NCI-H1694 treated with DMSO at 0.1 percent for 48 hours (cell line): ENCODE data around the gene CD1E.
"Not testable (repeated sequence)": the region's sequence is repeated elsewhere in the genome, so short reads cannot be mapped to it uniquely, and the experiment has no call there.

Experiments used
- DNase-seq: peaks from one replicate; lab custom pipeline; 2025; lab: John Stamatoyannopoulos, UW

The CD1E gene

DNA sequence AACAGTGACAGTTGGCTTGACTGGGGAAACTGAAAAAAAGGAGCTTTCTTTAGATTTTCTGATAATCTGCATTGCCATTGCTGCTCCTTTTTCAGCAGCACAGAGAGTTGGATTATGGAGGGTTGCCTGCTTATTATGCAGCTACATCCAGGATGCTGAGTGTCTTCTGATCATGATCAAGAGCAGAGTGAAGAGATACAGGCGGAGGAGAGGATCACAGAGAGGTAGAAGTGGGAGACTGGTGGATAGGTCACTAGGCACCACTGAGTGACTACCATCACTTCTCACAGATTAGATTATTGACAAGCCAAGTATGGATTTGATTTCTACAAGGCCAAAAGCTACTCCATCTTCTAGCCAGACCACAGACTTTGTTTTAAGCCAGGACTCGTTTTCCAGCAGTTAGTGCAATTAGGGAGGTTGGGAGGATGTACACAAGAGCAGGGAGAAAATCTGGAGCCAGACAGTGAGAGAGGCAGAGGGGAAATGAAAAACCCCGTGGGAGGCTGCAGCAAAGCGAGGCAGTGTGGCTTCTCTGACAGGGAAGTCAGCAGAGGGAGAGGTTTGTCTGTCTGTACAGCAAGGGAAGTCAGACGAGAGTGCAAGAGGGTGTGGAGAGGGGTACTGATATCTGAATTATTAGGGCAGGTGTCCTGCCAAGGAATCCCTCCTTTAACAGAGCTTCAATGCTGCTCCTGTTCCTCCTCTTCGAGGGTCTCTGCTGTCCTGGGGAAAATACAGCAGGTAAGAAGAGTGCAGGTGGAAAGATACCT, at the start of gene CD1E:
Gene CD1E, plus strand, starts transcription at position 592 of the 773 bp plus-strand sequence. Its CDS starts 95 bp downstream, at position 687.
- DNase-seq: no peak

DNA sequence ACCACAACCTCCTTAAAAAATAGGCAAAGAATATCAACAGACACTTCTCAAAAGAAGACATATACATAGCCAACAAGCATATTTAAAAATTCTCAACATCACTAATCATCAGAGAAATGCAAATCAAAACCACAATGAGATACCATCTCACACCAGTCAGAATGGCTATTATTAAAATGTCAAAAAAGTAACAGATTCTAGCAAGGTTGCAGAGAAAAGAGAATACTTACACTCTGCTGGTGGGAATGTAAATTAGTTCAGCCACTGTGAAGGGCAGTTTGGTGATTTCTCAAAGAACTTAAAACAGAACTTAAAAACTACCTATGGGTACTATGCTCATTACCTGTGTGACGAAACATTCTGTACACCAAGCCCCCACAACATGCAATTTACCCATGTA, 43.1 kb upstream of the CD1E start:
- DNase-seq: no peak

DNA sequence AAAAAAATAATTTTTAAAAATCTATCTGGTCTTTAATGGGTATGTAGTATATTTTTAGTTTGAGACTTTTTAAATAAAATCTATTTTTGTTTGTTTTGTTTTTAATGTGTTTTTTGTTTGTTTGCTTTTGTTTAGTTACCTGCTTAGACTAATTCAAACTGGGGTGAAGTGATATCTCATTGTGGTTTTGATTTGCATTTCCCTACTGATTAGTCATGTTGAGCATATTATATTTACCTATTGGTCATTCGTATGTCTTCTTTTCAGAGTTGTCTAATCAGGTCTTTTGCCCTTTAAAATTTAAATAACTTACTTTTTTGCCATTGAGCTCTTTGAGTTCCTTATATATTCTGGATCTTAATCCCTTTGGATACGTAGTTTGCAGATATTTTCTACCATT, 42.6 kb upstream of the CD1E start:
- no peak for DNase-seq

DNA sequence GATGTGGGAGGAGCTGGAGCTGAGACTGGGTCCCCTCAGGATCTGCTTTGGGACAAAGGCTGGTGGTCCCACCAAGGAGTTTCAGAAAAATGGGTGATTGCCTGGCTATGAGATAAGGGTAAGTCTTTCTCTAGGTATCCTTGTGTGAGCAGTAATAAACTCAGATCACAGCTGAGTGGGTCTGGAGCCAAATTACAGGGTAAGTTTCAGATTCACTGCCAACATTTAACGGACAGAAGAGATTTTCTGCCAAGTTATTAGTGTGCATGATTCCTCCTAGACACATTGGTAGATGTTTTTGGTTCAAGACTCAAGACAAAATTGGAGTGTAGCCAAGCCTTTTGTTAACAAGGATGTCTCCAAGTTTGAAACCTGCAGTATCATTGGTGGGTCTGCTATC, 29.8 kb upstream of the CD1E start:
- DNase-seq: no peak

DNA sequence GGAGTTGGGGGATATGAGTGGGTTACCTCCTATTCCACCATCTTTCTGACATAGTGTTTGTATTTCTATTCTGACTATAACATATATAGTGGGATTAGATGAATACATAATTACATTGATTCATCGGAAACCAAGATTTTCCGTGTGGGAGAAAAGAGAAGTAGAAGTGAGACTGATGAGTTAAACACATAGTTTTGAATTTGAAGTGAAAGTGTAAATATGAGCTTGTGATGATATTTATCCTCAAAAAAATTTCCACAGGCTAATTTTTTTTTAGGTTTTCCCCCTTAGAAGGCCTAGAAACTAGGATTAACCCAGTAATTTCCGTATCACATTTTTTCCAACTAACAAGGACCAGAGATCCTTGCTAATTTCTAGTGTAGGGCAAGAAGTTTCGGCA, 29.3 kb upstream of the CD1E start:
- no peak for DNase-seq

DNA sequence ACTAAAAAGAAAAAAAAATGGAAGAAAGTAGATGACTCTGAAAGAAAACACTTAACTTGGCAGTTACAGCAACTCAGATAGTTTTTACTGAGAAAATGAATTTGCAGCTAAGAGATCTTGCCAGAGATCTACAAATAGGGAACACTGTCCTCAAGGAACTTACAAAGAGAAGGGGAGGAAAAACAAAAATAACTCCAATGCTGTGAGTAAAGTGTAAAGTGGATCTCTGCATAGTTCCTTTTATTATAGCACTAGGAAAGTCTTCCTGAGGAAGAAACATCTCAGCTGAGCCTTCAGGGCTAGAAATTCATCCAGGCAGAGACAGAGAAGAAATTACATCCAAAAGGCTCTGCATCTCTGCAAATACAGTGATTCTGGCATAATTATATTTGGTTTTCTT, 26.2 kb upstream of the CD1E start:
- no peak for DNase-seq

DNA sequence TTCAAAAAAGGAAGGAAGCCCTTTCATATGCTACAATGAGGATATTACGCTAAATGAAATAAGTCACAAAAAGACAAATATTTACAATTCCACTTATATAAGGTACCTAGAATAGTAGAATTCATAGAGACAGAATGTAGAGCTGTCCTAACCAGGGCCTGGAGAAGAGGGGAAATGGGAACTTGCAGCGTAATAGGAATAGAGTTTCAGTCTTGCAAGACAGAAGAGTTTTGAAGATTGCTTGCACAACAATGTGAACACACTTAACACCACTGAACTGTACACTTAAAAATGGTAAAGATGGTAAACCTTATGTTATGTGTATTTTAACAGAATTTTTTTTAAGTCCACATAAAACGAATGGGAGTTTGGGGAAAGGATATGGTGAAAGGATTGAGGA, 25.3 kb upstream of the CD1E start:
- DNase-seq: no peak

DNA sequence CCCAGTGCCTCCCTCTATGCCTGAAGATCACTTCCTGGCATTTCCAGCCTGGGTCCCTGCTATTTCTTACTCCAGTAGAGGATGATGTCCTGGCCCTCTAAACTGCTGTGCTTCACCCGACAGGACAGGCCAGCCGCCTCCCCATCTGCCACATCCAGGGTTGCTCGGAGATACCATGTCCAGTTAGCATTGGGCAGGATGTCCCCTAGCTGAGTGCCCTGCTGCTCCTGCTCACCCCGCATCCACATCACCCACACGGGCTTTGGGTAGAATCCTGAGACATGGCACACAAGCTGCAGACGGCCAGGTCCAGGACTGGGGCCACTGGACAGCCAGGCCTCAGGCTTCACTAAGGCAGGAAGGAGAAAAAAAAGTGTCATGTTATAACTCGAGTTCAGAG, 24.4 kb upstream of the CD1E start:
- no peak for DNase-seq

DNA sequence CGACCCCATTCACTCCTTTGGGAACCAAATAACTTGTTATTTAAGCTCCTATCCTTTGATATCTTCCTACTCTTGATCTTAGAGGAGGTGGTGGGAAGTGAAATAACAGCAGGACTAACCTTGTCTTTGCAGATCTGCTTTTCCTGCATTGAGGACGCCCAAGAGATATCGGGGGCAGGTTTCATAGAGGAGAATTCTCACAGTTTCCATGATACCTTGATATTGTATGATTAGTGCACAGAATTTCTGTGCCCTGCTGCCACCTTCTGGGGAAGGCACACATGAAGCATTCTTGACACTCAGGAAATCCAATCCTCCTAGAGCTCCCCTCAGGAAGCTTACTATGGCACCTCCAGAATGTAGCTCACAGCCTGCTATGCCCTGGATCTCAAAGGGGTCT, 24.0 kb upstream of the CD1E start:
- DNase-seq: no peak

DNA sequence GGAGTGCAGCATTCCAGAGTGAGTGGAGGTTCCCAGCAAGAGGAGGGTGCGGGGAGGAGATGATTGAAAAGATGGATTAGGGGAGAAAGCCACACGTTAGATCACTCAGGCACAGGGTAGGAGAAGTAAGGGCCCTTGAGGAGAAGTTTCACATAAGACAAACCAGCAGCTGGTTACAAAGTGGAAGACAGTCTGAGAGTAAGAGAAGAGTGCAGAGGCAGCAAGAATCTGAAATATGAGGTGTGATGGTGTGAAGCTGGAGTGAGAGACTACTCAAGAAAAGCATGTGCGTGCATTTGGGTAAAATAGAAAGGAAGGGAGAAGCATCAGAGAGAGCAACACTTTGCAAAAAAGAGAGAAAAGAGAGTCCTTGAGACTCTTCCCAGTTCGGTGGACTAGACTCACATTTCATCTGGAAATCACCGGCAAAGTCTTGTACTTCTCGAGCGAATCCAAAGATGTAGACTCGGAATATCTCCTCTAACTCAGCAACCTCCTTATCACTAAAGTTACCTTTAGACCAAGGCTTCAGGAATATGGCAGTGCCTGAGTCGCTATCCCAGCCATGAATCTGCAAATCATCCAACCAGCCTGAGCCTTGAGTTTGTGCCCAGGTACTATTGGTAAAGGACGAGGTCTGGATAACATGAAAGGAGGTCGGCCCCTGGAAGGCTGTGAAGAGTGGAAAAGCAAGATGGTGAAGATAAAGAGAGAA, 23.1 kb upstream of the CD1E start:
- DNase-seq: no peak

DNA sequence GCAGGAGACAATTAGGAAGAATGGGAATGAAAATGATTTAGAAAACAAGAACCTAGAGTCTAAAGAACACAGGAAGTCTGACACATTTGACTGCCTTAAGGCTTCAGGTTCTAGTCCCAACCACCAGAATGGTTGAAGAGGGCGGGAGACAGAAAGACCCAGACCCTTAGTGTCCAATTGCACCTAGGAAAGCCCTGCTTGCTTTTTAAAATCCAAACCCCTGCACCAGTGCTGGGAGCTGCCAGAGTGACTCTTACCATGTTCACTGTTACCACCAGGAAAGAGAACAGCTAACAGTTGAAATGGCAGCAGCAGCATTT, 22.6 kb upstream of the CD1E start:
- no peak for DNase-seq

DNA sequence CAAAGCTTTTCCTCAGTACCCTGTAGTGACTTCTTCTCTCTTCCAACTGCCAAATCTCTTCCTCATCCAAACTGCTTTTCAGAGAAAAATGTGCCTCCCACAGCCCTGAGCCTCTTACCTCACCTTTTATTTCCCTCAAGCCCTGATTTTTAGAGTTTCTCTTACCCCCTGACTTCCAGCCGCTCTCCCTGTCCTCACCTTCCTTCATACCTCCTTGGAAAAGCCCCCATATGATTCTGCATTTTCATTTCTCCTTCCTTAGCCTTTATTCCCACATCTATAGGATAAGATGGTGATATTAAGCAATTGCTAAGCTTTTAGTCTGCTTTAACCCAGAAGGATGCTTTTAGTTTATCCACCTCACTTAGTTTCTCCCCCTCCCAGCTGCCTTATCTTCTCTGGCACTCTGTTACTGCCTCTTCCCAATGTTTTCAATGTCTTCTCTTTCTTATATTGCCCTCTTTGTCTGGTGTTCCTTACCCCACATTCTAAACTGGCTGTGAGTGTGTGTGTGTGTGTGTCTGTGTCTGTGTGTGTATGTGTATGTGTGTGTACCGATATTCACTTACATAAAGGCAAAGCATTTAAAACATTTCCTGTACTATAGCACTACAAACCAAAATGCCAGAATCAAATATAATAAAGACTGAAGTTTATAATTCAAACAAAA, 22.1 kb upstream of the CD1E start, which contains the start of gene CD1B:
Gene CD1B, minus strand, starts transcription at position 51 of the 670 bp plus-strand sequence. CDS start 108 bp downstream, outside the sequence.
- no peak for DNase-seq

DNA sequence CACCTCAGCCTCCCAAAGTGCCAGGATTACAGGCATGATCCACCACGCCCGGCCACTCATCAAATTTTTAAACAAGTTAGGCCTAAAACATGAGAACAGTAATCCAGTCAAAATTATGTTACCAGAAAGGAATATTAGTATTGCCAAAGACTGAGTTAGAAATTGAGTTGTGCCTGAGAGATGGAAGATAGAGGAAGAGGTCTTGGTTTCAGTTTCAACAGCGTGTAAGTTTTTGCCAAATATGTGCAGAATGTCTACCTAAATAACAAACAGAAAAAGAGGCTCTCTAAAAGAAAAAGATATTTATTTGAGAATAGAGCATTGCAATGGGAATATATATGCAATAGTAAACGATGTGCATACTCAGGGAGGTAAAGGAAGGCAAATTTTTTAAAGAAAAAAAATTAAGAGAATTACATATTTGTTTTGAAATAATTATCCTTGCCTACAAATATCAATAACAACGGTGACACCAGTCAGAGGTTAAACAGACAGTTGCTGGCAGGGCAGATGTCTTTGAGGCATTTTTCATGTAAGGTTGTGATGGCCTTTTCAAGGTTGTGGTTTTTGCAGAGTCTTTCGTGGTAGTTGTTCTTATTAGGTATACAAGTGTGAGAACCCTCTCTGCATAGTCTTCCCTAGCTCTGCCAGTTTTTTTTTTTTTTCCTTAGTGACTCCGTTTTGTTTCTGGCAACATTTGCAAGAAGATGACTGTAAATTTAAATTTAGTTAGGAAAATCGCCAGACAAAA, 20.1 kb upstream of the CD1E start:
- DNase-seq: no peak

DNA sequence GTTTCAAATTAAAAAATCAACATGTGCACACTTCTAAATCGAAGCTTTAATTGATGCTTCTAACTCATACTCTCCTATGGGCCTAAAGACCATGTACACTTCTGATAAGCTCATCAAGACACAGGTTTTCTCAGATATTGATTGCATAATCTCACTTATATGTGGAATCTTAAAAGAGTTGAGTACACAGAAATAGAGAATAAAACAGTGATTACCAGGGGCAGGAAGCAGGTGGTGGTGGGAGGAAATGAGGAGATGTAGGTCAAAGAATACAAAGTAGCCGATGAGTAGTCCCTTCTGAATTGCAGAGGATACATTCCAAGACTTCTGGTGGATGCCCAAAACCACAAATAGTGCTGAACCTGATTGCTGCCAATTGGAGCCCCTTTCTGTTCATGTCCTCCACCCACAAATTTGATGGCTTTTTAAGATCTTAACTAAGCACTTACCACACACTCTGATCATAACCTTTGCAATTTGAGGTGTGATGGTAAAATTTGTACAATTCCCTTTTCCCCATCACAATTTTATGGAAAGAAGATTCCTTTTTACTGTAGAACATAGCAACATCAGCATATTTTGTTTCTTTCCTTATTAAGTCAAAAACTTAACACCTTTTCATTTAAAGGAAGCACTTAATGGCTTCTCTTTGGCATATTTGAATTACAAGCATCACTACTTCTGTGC, 19.0 kb upstream of the CD1E start:
- no peak for DNase-seq

DNA sequence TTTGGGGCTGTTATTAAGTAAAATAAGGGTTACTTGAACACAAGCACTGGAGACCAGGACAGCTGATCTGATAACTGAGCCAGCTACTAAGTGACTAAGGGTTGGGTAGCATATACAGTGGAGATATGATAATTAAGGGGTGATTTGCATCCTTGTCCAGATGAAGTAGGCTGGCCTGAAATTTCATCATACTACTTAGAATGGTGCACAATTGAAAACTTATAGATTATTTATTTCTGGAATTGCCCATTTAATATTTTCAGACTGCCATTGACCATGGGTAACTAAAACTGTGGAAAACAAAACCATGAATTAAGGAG, 18.5 kb upstream of the CD1E start:
- no peak for DNase-seq

DNA sequence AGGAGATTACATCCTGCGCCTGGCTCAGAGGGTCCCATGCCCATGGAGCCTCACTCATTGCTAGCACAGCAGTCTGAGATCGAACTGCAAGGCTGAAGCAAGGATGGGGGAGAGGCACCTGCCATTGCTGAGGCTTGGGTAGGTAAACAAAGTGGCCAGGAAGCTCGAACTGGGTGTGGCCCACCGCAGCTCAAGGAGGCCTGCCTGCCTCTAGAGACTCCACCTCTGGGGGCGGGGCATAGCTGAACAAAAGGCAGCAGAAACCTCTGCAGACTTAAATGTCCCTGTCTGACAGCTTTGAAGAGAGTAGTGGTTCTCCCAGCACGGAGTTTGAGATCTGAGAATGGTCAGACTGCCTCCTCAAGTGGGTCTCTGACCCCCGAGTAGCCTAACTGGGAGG, 17.3 kb upstream of the CD1E start:
- DNase-seq: not testable (repeated sequence)

DNA sequence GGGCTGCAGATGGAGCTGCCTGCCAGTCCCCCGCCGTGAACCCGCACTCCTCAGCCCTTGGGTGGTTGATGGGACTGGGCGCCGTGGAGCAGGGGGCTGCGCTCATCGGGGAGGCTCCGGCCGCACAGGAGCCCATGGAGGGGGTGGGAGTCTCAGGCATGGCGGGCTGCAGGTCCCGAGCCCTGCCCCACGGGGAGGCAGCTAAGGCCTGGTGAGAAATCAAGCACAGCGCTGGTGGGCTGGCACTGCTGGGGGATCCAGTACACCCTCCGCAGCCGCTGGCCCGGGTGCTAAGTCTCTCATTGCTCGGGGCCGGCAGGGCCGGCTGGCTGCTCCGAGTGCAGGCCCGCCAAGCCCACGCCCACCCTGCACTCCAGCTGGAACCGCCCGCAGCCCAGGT, 4.7 kb upstream of the CD1E start:
- DNase-seq: not testable (repeated sequence)

DNA sequence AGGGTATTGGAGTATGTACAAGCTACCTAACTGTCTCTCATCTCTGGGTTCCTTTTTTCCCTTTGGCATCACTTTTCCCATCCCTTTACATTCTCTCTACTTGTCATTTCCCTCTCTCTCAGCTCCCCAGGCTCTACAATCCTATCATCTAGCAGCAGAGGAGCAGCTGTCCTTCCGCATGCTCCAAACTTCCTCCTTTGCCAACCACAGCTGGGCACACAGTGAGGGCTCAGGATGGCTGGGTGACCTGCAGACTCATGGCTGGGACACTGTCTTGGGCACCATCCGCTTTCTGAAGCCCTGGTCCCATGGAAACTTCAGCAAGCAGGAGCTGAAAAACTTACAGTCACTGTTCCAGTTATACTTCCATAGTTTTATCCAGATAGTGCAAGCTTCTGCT, 561 bp downstream of the CD1E start:
- DNase-seq: no peak

DNA sequence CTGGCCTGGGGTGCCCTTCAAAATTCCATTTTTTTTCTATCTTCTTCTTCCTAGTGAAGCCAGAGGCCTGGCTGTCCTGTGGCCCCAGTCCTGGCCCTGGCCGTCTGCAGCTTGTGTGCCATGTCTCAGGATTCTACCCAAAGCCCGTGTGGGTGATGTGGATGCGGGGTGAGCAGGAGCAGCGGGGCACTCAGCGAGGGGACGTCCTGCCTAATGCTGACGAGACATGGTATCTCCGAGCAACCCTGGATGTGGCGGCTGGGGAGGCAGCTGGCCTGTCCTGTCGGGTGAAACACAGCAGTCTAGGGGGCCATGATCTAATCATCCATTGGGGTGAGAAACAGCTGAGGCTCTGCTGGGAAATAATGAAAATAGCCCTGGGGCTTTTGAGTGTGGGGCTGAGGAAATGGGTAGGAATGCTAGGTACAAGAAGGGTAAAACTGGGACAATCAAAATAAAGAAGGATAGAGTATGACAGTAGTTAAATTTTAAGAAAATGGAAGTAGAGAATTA, 2.1 kb downstream of the CD1E start:
- no peak for DNase-seq

DNA sequence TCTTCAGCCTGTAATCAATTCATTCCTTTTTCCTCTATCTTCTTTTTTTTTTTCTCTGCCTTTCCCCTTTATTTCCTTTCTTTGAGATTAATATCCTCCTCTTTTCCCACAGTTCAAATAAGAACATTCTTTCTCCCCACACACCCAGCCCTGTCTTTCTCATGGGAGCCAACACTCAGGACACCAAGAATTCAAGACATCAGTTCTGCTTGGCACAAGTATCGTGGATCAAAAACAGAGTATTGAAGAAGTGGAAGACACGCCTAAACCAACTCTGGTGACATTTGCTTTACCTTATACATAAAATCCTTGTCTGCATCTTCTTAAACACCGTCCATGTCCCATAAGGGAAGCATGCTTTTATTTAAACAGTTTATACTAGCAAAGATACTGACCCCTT, 2.9 kb downstream of the CD1E start:
- DNase-seq: no peak

DNA sequence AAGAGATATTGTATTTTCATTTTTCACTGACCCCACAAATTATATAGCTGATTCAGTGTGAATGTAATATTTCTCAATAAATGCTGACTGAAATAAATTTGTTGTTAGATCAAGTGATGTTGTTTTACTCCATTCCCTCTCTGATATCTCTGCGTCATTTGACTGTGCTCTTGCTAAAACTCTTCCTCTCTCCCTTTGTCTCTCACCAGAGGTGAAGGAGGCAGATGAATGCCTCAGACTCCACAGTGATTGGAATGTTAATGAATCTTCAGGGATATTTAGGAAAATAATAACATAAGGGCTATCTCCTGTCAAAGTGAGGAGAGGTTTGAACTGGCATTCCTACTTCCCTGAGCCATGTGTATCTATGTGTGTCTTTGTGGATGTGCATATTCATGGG, 3.7 kb downstream of the CD1E start:
- DNase-seq: no peak

DNA sequence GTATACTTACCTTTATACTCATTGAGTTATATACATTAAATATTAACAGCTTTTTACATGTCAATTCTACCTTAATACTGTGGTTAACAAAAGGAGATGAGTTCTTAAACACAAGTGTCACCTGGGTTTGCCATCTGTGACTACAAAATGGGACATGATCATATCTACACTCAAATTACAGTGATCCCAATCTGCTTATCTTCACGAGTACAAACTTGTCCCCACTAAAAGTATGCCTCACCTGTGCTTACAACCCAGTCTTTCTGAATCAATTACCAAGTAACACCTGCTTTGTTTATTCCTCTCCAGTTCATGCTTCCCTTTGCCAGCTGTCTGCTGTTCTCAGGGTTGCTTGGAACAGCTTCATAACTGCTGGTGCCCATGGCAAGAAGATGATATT, 8.8 kb downstream of the CD1E start:
- DNase-seq: no peak
